Tibial artery (tissue), 4 donors: ENCODE results near the gene KRTCAP2.
"Not testable (repeated sequence)": the region's sequence is repeated elsewhere in the genome, so short reads cannot be mapped to it uniquely, and the experiment has no call there.

Source experiments
- DNase-seq, 2 donors: peaks; one replicate each; pipeline ENCODE4 v3.0.0-alpha.2; 2019
- H3K27ac ChIP-seq, 2 donors: fragments of 200-600 bp; sonication (generic) in 1 of 2; 1 replicate in 1 of 2; 2 replicates in 1 of 2; pipeline ENCODE4 v1.5.1; 2018 to 2019; ENCODE audit warnings: mild to moderate bottlenecking in 1 of 2
- H3K27me3 ChIP-seq, 2 donors: fragments of 200-600 bp; sonication (generic) in 1 of 2; one replicate each; pipeline versions ENCODE4 v1.5.1 to v1.6.0; 2016 to 2019
- H3K36me3 ChIP-seq, 3 donors: fragments of 200-600 bp; sonication (generic) in 2 of 3; one replicate each; pipeline ENCODE4 v1.5.1; 2016 to 2019; ENCODE audit warnings: mild to moderate bottlenecking in 2 of 3
- H3K4me1 ChIP-seq, 4 donors: fragments of 200-600 bp; sonication (generic) in 2 of 4; 1 replicate in 3 of 4; 2 replicates in 1 of 4; pipeline ENCODE4 v1.5.1; 2016 to 2019
- H3K4me3 ChIP-seq, 2 donors: fragments of 200-600 bp; sonication (generic) in 1 of 2; 1 replicate in 1 of 2; 2 replicates in 1 of 2; pipeline ENCODE4 v1.5.1; 2018 to 2019; ENCODE audit warnings: mild to moderate bottlenecking in 2 of 2
- H3K9me3 ChIP-seq, 3 donors: fragments of 200-600 bp; sonication (generic) in 1 of 3; one replicate each; pipeline ENCODE4 v1.5.1; 2016 to 2019
- intact Hi-C: fragments of 100-400 bp; cut with DNase I; formaldehyde crosslinking; loops from one replicate; pipeline ENCODE4 v1.15.0; 2023; ENCODE audit warnings: low total_unique reads
- TF ChIP-seq, protein P1 (sequence below), 2 experiments: fragments of 200-600 bp in 1 of 2; fragments of 450-650 bp in 1 of 2; IDR thresholded peaks; one replicate each; pipeline ENCODE4 v1.5.1; 2017 to 2019; ENCODE audit warnings: antibody characterized with exemption in 2 of 2, mild to moderate bottlenecking in 1 of 2, moderate library complexity in 1 of 2

KRTCAP2 gene

DNA sequence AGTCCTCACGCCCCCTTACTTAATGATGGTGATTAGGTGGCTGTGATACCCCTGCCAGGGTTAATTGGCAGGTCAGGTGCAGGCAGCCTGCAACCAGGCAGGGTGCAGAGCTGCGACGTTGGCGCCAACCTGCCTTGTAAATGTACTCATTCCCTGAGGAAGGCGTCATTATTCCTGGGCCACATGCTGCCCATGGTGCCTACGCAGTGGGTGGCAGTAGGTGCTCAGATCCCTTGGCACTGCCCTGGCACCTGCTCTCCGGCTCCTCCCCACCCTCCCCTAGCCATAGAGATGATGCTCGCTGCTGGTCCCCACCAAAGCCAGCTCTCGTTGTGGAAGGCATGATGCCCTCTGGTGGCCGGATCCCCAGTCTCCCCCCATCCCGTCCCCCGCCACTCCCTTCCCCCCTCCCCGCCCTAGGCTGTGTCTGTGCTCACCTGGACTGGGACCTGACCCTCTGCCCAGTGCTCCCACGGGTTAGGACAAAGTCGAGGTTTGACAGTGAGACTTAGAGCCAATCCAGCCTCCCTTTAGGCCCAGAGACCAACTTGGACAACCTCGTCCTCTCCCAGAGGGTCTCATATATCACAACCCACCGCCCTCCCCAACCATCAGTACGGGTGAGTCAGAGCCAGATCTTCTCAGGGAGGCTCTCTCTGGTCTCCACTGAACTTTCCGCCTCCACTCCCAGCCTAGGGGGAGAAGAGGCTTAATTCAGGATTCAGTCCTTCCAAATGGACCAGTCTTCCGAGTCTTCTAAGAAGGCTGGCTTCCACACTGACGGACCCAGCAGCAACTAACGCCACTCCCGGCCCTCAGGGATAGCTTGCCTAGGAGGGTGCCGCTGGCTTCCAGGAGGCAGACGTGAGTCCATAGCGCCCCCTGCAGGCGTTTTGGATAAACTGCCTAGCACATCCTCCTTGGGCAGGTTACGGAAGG, 5.7 kb downstream of the KRTCAP2 start:
- Histone ChIP-seq H3K27me3 (peaks cover 0 to 13% of the 10 kb centered on the region in 2 donors), H3K9me3 (no peaks in the 10 kb centered on the region), H3K4me3 (no peak overlapping the region), H3K4me1 (peaks cover 3 to 22% (median 17%) of the 10 kb centered on the region in 4 donors), H3K27ac (no peak overlapping the region), H3K36me3 (peaks cover 7 to 26% (median 22%) of the 10 kb centered on the region in 3 donors)
- DNase-seq: peak; percentile 80 to 89
- intact Hi-C loops: loop anchor here (2.0 kb wide), 1 partner anchor 77 kb away; no protein-coding TSS in a partner anchor
- TF ChIP-seq, protein P1, sequence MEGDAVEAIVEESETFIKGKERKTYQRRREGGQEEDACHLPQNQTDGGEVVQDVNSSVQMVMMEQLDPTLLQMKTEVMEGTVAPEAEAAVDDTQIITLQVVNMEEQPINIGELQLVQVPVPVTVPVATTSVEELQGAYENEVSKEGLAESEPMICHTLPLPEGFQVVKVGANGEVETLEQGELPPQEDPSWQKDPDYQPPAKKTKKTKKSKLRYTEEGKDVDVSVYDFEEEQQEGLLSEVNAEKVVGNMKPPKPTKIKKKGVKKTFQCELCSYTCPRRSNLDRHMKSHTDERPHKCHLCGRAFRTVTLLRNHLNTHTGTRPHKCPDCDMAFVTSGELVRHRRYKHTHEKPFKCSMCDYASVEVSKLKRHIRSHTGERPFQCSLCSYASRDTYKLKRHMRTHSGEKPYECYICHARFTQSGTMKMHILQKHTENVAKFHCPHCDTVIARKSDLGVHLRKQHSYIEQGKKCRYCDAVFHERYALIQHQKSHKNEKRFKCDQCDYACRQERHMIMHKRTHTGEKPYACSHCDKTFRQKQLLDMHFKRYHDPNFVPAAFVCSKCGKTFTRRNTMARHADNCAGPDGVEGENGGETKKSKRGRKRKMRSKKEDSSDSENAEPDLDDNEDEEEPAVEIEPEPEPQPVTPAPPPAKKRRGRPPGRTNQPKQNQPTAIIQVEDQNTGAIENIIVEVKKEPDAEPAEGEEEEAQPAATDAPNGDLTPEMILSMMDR (IDR thresholded peaks at IDR 0.05): peak; percentile 83 to 90

- DNase-seq: peak in 1 of 2 donors; percentile 72
- intact Hi-C loops: loop anchor here (2.0 kb wide), 1 partner anchor 76 kb away; no protein-coding TSS in a partner anchor
- H3K9me3 ChIP-seq: no peaks in the 10 kb centered on the region
- H3K4me3 ChIP-seq: no peak overlapping the region
- no peak overlapping the region for H3K27ac ChIP-seq
- peaks cover 3 to 16% (median 10%) of the 10 kb centered on the region in 4 donors for H3K4me1 ChIP-seq
- TF ChIP-seq, protein P1 (IDR thresholded peaks at IDR 0.05): no peak
- H3K27me3 ChIP-seq: peaks cover 0 to 13% of the 10 kb centered on the region in 2 donors
- H3K36me3 ChIP-seq: peaks cover 7 to 26% (median 22%) of the 10 kb centered on the region in 3 donors
Measured at GRCh38 chr1:155166471-155167165, 6.5 kb downstream of the KRTCAP2 start.

- Histone ChIP-seq H3K36me3 (peaks cover 7 to 26% (median 22%) of the 10 kb centered on the region in 3 donors), H3K4me3 (no peak overlapping the region), H3K4me1 (peaks cover 3 to 16% (median 9%) of the 10 kb centered on the region in 4 donors), H3K27ac (no peak overlapping the region), H3K9me3 (no peaks in the 10 kb centered on the region), H3K27me3 (peaks cover 0 to 13% of the 10 kb centered on the region in 2 donors)
- TF ChIP-seq, protein P1 (IDR thresholded peaks at IDR 0.05): no peak
- DNase-seq: peak in 1 of 2 donors; percentile 58
- intact Hi-C loops: loop anchor here (2.0 kb wide), 1 partner anchor 75 kb away; no protein-coding TSS in a partner anchor
Measured at GRCh38 chr1:155166051-155166470, 7.0 kb downstream of the KRTCAP2 start.

DNA sequence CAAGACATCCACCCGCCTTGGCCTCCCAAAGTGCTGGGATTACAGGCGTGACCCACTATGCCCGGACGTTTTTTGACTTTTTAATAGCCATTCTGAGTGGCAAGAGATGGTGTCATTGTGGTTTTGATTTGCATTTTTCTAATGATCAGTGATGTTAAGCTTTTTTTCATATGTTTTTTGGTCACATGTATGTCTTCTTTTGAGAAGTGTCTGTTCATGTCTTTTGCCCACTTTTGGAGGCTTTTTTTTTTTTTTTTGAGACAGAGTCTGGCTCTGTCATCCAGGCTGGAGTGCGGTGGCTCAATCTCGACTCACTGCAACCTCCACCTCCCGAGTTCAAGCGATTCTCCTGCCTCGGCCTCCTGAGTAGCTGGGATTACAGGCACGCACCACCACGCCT, 8.5 kb downstream of the KRTCAP2 start:
- H3K9me3 ChIP-seq, H3K27ac ChIP-seq, DNase-seq, intact Hi-C loops, H3K4me3 ChIP-seq: not testable (repeated sequence)
- Histone ChIP-seq H3K27me3 (peaks cover 0 to 13% of the 10 kb centered on the region in 2 donors), H3K36me3 (peaks cover 7 to 12% (median 10%) of the 10 kb centered on the region in 3 donors), H3K4me1 (peaks cover 3 to 16% (median 9%) of the 10 kb centered on the region in 4 donors)

GRCh38 chr1:155163785-155164184, 9.3 kb downstream of the KRTCAP2 start:
- H3K9me3 ChIP-seq, H3K27ac ChIP-seq, H3K36me3 ChIP-seq, intact Hi-C loops, H3K4me3 ChIP-seq, DNase-seq: not testable (repeated sequence)
- Histone ChIP-seq H3K27me3 (peaks cover 0 to 13% of the 10 kb centered on the region in 2 donors), H3K4me1 (peaks cover 3 to 16% (median 9%) of the 10 kb centered on the region in 4 donors)

DNA sequence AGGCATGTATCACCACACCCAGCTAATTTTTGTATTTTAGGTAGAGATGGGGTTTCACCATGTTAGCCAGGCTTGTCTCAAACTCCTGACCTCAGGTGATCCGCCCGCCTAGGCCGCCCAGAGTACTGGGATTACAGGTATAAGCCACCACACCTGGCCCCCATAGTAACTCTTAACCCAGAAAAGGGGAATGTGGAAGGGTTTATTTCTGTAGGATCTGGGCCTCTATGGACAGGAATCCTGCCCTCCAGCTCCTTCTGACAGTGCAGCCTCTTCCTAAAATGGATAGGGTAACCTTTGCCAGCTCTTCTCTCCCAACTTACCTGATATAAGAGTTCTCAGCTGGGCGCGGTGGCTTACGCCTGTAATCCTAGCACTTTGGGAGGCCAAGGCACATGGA, 10.5 kb downstream of the KRTCAP2 start:
- H3K9me3 ChIP-seq, intact Hi-C loops, H3K27ac ChIP-seq, H3K36me3 ChIP-seq, H3K4me3 ChIP-seq: not testable (repeated sequence)
- peaks cover 1 to 13% (median 8%) of the 10 kb centered on the region in 4 donors for H3K4me1 ChIP-seq
- peak in 1 of 2 donors; percentile 37 for DNase-seq
- peaks cover 0 to 13% of the 10 kb centered on the region in 2 donors for H3K27me3 ChIP-seq
